Hematopoietic multipotent progenitor cell treated with erythropoietin and hydrocortisone succinate and interleukin-3 and kit ligand, for 6 days (in vitro differentiated cells): Measurements from ENCODE around the gene ATP9A.

Experiments used
- DNase-seq: peaks from one replicate; pipeline ENCODE4 v3.0.0-alpha.2; 2015

ATP9A gene

GRCh38 chr20:51720854-51721253, 47.3 kb downstream of the ATP9A start:
- DNase-seq, result no peak

- no peak for DNase-seq
Observed at GRCh38 chr20:51720384-51720783, 47.8 kb downstream of the ATP9A start.

- DNase-seq, result no peak
Observed at GRCh38 chr20:51715856-51716185, 52.4 kb downstream of the ATP9A start.

GRCh38 chr20:51715163-51715855, 52.9 kb downstream of the ATP9A start:
- no peak for DNase-seq

GRCh38 chr20:51713213-51713598, 55.0 kb downstream of the ATP9A start:
- DNase-seq, result no peak

- DNase-seq, result no peak
Observed at GRCh38 chr20:51712501-51713212, 55.5 kb downstream of the ATP9A start.

GRCh38 chr20:51711426-51711825, 56.8 kb downstream of the ATP9A start:
- no peak for DNase-seq

GRCh38 chr20:51710361-51710894, 57.8 kb downstream of the ATP9A start:
- no peak for DNase-seq

- no peak for DNase-seq
Observed at GRCh38 chr20:51705400-51705799, 62.8 kb downstream of the ATP9A start.

- DNase-seq, result no peak
Observed at GRCh38 chr20:51703400-51704287, 64.5 kb downstream of the ATP9A start.

- peak; percentile 32 for DNase-seq
Observed at GRCh38 chr20:51702556-51702955, 65.6 kb downstream of the ATP9A start.

GRCh38 chr20:51700809-51701285, 67.3 kb downstream of the ATP9A start:
- peak; percentile 68 for DNase-seq

- DNase-seq, result no peak
Observed at GRCh38 chr20:51698252-51698651, 69.9 kb downstream of the ATP9A start.

- no peak for DNase-seq
Observed at GRCh38 chr20:51697096-51697826, 70.9 kb downstream of the ATP9A start.

- no peak for DNase-seq
Observed at GRCh38 chr20:51696304-51697071, 71.7 kb downstream of the ATP9A start.

- peak; percentile 32 for DNase-seq
Observed at GRCh38 chr20:51695574-51696303, 72.5 kb downstream of the ATP9A start.

GRCh38 chr20:51692806-51693400, 75.3 kb downstream of the ATP9A start:
- DNase-seq, result no peak

GRCh38 chr20:51691703-51692102, 76.5 kb downstream of the ATP9A start:
- DNase-seq, result no peak

GRCh38 chr20:51688600-51689244, 79.5 kb downstream of the ATP9A start:
- DNase-seq, result no peak

- DNase-seq, result no peak
Observed at GRCh38 chr20:51687630-51688029, 80.6 kb downstream of the ATP9A start.
